H1 (cell line): Measurements from ENCODE around the gene NWD2. TPM values are rescaled to one million over a fixed set of nuclear protein-coding genes. Genes with fewer than 3 reads are reported as not detected.

ENCODE experiments used
- CTCF ChIA-PET: fragments of 300-600 bp; sonication (Branson Sonifier 250); formaldehyde crosslinking; loops from one replicate; lab custom pipeline; 2021; ENCODE audit not compliant: partially characterized antibody; lab: Charles Lee
- POLR2A ChIA-PET: fragments of 300-600 bp; sonication (Branson Sonifier 250); formaldehyde crosslinking; loops from one replicate; lab custom pipeline; 2021; ENCODE audit warnings: inconsistent platforms; ENCODE audit not compliant: partially characterized antibody; lab: Charles Lee
- DNase-seq, 2 experiments: peaks; one replicate each; pipeline versions ENCODE4 v3.0.0 to v3.0.0-alpha.2; 2010 to 2022; ENCODE audit warnings: low spot score in 2 of 2, low read depth in 1 of 2, mixed read lengths in 1 of 2
- FAIRE-seq: peaks from 2 replicates; lab custom pipeline; 2011; peaks lifted over from hg19 to GRCh38; lab: Jason Lieb, UNC
- H2AFZ ChIP-seq: 2 replicates; pipeline ENCODE4 v1.8.1; 2012; ENCODE audit warnings: low read length, inconsistent platforms
- H2AK5ac ChIP-seq: 2 replicates; pipeline ENCODE4 v1.6.1; 2013; ENCODE audit warnings: low read depth, low read length
- H2BK120ac ChIP-seq: replicated peaks from 2 replicates; pipeline ENCODE3; 2013; ENCODE audit warnings: low read depth, low read length, inconsistent platforms
- H2BK12ac ChIP-seq: 2 replicates; pipeline ENCODE4 v1.6.1; 2013; ENCODE audit warnings: low read depth, low read length
- H2BK15ac ChIP-seq: 2 replicates; pipeline ENCODE4 v1.6.1; 2013; ENCODE audit warnings: low read length
- H2BK20ac ChIP-seq: 2 replicates; pipeline ENCODE4 v1.6.1; 2013; ENCODE audit warnings: low read length
- H2BK5ac ChIP-seq: 2 replicates; pipeline ENCODE4 v1.6.1; 2013; ENCODE audit warnings: low read depth, low read length
- H3K14ac ChIP-seq: 2 replicates; pipeline ENCODE4 v1.6.1; 2013; ENCODE audit warnings: inconsistent platforms; ENCODE audit not compliant: insufficient read length
- H3K18ac ChIP-seq: 2 replicates; pipeline ENCODE4 v1.6.1; 2013; ENCODE audit warnings: low read length; ENCODE audit errors: extremely low read depth
- H3K23ac ChIP-seq: 2 replicates; pipeline ENCODE4 v1.6.1; 2013; ENCODE audit warnings: inconsistent platforms; ENCODE audit not compliant: insufficient read length
- H3K23me2 ChIP-seq: 2 replicates; pipeline ENCODE4 v1.6.1; 2013; ENCODE audit warnings: low read depth, low read length
- H3K27ac ChIP-seq: 2 replicates; pipeline ENCODE4 v1.6.1; 2011; ENCODE audit warnings: low read depth, low read length, inconsistent platforms
- H3K27me3 ChIP-seq, 4 experiments: replicated peaks in 1 of 4; 1 replicate in 1 of 4; 2 replicates in 3 of 4; pipeline versions ENCODE4 v1.6.1 to v1.8.1; 2011 to 2013; ENCODE audit warnings: low read length in 3 of 4, mild to moderate bottlenecking in 3 of 4, inconsistent platforms in 2 of 4, mixed read lengths in 2 of 4, moderate library complexity in 1 of 4; ENCODE audit not compliant: control insufficient read depth in 3 of 4, insufficient read depth in 3 of 4; ENCODE audit errors: extremely low read depth in 1 of 4
- H3K36me3 ChIP-seq, 4 experiments: 2 replicates each; pipeline versions ENCODE4 v1.6.1 to v1.8.1; 2011 to 2013; ENCODE audit warnings: mild to moderate bottlenecking in 4 of 4, low read length in 3 of 4, moderate library complexity in 2 of 4, control low read depth in 1 of 4, inconsistent platforms in 1 of 4; ENCODE audit not compliant: insufficient read depth in 4 of 4, control insufficient read depth in 2 of 4
- H3K4ac ChIP-seq: replicated peaks from 2 replicates; pipeline ENCODE3; 2013; ENCODE audit warnings: low read length, low read depth, mixed read lengths, inconsistent platforms; ENCODE audit not compliant: insufficient read length
- H3K4me1 ChIP-seq, 4 experiments: replicated peaks in 1 of 4; 1 replicate in 1 of 4; 2 replicates in 3 of 4; pipeline versions ENCODE4 v1.6.1 to v1.8.1; 2011 to 2013; ENCODE audit warnings: low read length in 3 of 4, inconsistent platforms in 2 of 4, mixed read lengths in 1 of 4; ENCODE audit not compliant: insufficient read depth in 4 of 4, control insufficient read depth in 3 of 4
- H3K4me2 ChIP-seq, 2 experiments: 2 replicates each; pipeline versions ENCODE4 v1.6.1 to v1.8.1; 2011 to 2013; ENCODE audit warnings: low read depth in 2 of 2, low read length in 2 of 2, control low read depth in 1 of 2, inconsistent platforms in 1 of 2, mild to moderate bottlenecking in 1 of 2; ENCODE audit not compliant: insufficient read depth in 1 of 2
- H3K4me3 ChIP-seq, 4 experiments: fragments of 200-600, 300-600 bp in 1 of 4; sonication (generic), shearing (Covaris generic), sonication (Bioruptor Twin) in 1 of 4; 2 replicates each; pipeline versions ENCODE4 v1.5.1 to v1.8.1; 2011 to 2016; ENCODE audit warnings: low read length in 4 of 4, low read depth in 3 of 4, control low read depth in 2 of 4, inconsistent platforms in 2 of 4, mild to moderate bottlenecking in 2 of 4, mixed read lengths in 1 of 4, moderate library complexity in 1 of 4; ENCODE audit not compliant: insufficient read depth in 2 of 4; ENCODE audit errors: extremely low read depth in 1 of 4
- H3K56ac ChIP-seq: replicated peaks from 2 replicates; pipeline ENCODE3; 2013; ENCODE audit warnings: low read depth, mild to moderate bottlenecking, mixed read lengths, low read length, inconsistent platforms; ENCODE audit not compliant: insufficient read length
- H3K79me1 ChIP-seq: 2 replicates; pipeline ENCODE4 v1.6.1; 2013; ENCODE audit warnings: low read depth, low read length, control low read depth
- H3K79me2 ChIP-seq, 2 experiments: 2 replicates each; pipeline versions ENCODE4 v1.6.1 to v1.8.1; 2012 to 2013; ENCODE audit warnings: low read length in 2 of 2, mild to moderate bottlenecking in 2 of 2, inconsistent platforms in 1 of 2; ENCODE audit not compliant: insufficient read depth in 2 of 2, control insufficient read depth in 1 of 2
- H3K9ac ChIP-seq, 4 experiments: replicated peaks in 1 of 4; 1 replicate in 1 of 4; 2 replicates in 3 of 4; pipeline versions ENCODE4 v1.6.1 to v1.8.1; 2011 to 2013; ENCODE audit warnings: low read depth in 3 of 4, low read length in 3 of 4, control low read depth in 2 of 4, mild to moderate bottlenecking in 2 of 4, moderate library complexity in 2 of 4, inconsistent platforms in 1 of 4; ENCODE audit errors: extremely low read depth in 1 of 4
- H3K9me3 ChIP-seq, 2 experiments: 2 replicates each; pipeline versions ENCODE4 v1.6.1 to v1.8.1; 2012 to 2013; ENCODE audit warnings: mild to moderate bottlenecking in 2 of 2, moderate library complexity in 2 of 2, control low read depth in 1 of 2, inconsistent platforms in 1 of 2, low read depth in 1 of 2, low read length in 1 of 2, mixed read lengths in 1 of 2; ENCODE audit not compliant: insufficient read depth in 2 of 2
- H4K20me1 ChIP-seq, 2 experiments: replicated peaks in 1 of 2; 2 replicates each; pipeline versions ENCODE3 to v1.8.1; 2011 to 2013; ENCODE audit warnings: inconsistent platforms in 2 of 2, low read length in 2 of 2, mild to moderate bottlenecking in 1 of 2; ENCODE audit not compliant: insufficient read depth in 2 of 2, control insufficient read depth in 1 of 2
- H4K5ac ChIP-seq: 2 replicates; pipeline ENCODE4 v1.6.1; 2013; ENCODE audit warnings: low read length, low read depth, mixed read lengths, inconsistent platforms; ENCODE audit not compliant: insufficient read length
- H4K8ac ChIP-seq: 2 replicates; pipeline ENCODE4 v1.8.0; 2013; ENCODE audit warnings: mild to moderate bottlenecking, moderate library complexity, low read length, inconsistent platforms; ENCODE audit not compliant: insufficient read depth; ENCODE audit errors: extremely low read depth
- H4K91ac ChIP-seq: replicated peaks from 2 replicates; pipeline ENCODE3; 2013; ENCODE audit warnings: low read length, mixed read lengths, inconsistent platforms; ENCODE audit not compliant: insufficient read length
- BCL11A ChIP-seq, 2 experiments: IDR thresholded peaks; one replicate each; pipeline ENCODE4 v1.6.1; 2011; ENCODE audit warnings: low read depth in 2 of 2, low read length in 2 of 2, mild to moderate bottlenecking in 2 of 2
- BRCA1 ChIP-seq: IDR thresholded peaks from 2 replicates; pipeline ENCODE4 v1.6.1; 2012; ENCODE audit warnings: low read depth, low read length, improper control_type of control experiment
- CEBPB ChIP-seq: IDR thresholded peaks from 2 replicates; pipeline ENCODE4 v1.6.1; 2012; ENCODE audit warnings: low read depth, low read length
- CREB1 ChIP-seq: IDR thresholded peaks from 2 replicates; pipeline ENCODE4 v1.6.1; 2012; ENCODE audit warnings: inconsistent platforms
- KDM1A ChIP-seq: fragments of 200-600, 300-600 bp; sonication (generic); IDR thresholded peaks from 2 replicates; pipeline ENCODE4 v1.7.1; 2016; ENCODE audit warnings: mild to moderate bottlenecking, low read length, borderline replicate concordance
- RNF2 ChIP-seq: fragments of 200-900, 300-1000 bp; sonication (generic); IDR thresholded peaks from 2 replicates; pipeline ENCODE4 v1.7.1; 2016; ENCODE audit warnings: borderline replicate concordance, low read depth, mild to moderate bottlenecking, antibody characterized with exemption, low read length; ENCODE audit not compliant: poor library complexity, severe bottlenecking; ENCODE audit errors: missing control alignments
- RXRA ChIP-seq: IDR thresholded peaks from 2 replicates; pipeline ENCODE4 v1.6.1; 2011; ENCODE audit warnings: low read depth, mild to moderate bottlenecking, low read length, moderate library complexity; ENCODE audit not compliant: insufficient read depth
- TCF12 ChIP-seq: IDR thresholded peaks from 2 replicates; pipeline ENCODE4 v1.6.1; 2011; ENCODE audit warnings: low read depth, mild to moderate bottlenecking, low read length
- WGBS, 2 experiments: shearing (Covaris generic) in 1 of 2; methylation state at CpG; one replicate each; pipeline versions ENCODE4 v1.1.6 to v1.1.7; 2013 to 2015; ENCODE audit warnings: low lambda C conversion rate in 2 of 2, mixed read lengths in 2 of 2, inconsistent platforms in 1 of 2, low coverage in 1 of 2, missing lambda C conversion rate in 1 of 2; ENCODE audit not compliant: insufficient replicate concordance in 2 of 2, insufficient coverage in 1 of 2, insufficient read length in 1 of 2; ENCODE audit errors: extremely low coverage in 1 of 2, missing lambda C conversion rate in 1 of 2; 5-methylcytosine and 5-hydroxymethylcytosine counted together
- polyA plus RNA-seq, 7 experiments: library from polyadenylated mRNA; depleted of rRNA in 3 of 7; stranded (reverse) in 5 of 7; unstranded in 2 of 7; fragments of >200 nt in 5 of 7; fragments of 200-250 nt in 2 of 7; gene quantifications; 1 replicate in 5 of 7; 2 replicates in 1 of 7; 4 replicates in 1 of 7; pipeline versions ENCODE4 v1.2.1 to v1.2.3, GENCODE V29; 2011 to 2013; ENCODE audit warnings: missing spikeins in 2 of 7, mixed read lengths in 2 of 7
- total RNA-seq: library from RNA; stranded (reverse); fragmentation: NEBNext Ultra II Directional; extraction: Animal tissue kit (Norgen Biotek cat#: 25700); gene quantifications from 2 replicates; pipeline ENCODE4 v1.2.1, GENCODE V29; 2021
- TF ChIP-seq, protein P1 (sequence below): IDR thresholded peaks from 2 replicates; pipeline ENCODE4 v1.6.1; 2012; ENCODE audit warnings: low read length, inconsistent platforms
- TF ChIP-seq, protein P2 (sequence below): IDR thresholded peaks from 2 replicates; pipeline ENCODE4 v1.6.1; 2011; ENCODE audit warnings: low read depth, mild to moderate bottlenecking, low read length; ENCODE audit not compliant: insufficient read depth
- TF ChIP-seq, protein P3 (sequence below): IDR thresholded peaks from 2 replicates; pipeline ENCODE4 v1.6.1; 2011; ENCODE audit warnings: low read length, improper control_type of control experiment

The NWD2 gene
- total and polyA plus RNA-seq, 2 of the 8 experiments (the other 6 are each of a cell fraction or from before 2014, with no cell fraction given), result under 0.01 TPM; not detected in 1

DNA sequence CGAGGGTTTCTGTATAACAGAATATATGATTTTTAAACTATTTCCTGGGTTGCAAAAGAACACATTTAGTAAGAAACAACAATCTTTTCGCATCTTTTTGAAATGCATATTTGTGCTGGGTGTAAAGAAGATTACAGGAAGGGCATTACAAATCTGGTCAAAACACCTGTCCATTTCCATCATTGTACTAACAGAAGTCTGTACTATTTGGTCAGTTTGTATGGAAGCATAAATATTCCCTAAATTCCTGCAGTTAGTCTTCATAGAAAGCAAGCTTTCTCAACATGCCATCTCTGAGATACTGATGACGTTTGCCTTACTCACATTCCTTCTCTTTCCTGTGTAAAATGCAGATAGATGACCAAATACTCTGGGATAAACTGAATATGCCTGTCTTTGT is 203.3 kb downstream of the NWD2 start:
- H2BK12ac ChIP-seq, result no peak overlapping the region
- H2AFZ ChIP-seq, result no peak overlapping the region
- H3K4me3 ChIP-seq, result no peak overlapping the region
- no peak overlapping the region for H2BK120ac ChIP-seq
- no peak overlapping the region for H3K4ac ChIP-seq
- H4K20me1 ChIP-seq, result no peaks in the 10 kb centered on the region
- no peak overlapping the region for H3K23ac ChIP-seq
- H4K8ac ChIP-seq, result no peak overlapping the region
- 81% methylated on average over 3 of the region's 3 CpGs; no CpG with 5 or more reads in 1 of the 2 experiments for WGBS, 2 experiments
- no peaks in the 10 kb centered on the region for H3K23me2 ChIP-seq
- H4K5ac ChIP-seq, result no peak overlapping the region
- H3K4me1 ChIP-seq, result no peaks in the 10 kb centered on the region
- H3K14ac ChIP-seq, result no peak overlapping the region
- FAIRE-seq (no peak), DNase-seq (no peak)
- H2BK20ac ChIP-seq, result no peak overlapping the region
- POLR2A ChIA-PET, result no interaction called here
- H3K27ac ChIP-seq, result no peak overlapping the region
- no peak overlapping the region for H4K91ac ChIP-seq
- no peaks in the 10 kb centered on the region for H3K79me1 ChIP-seq
- no peak overlapping the region; a peak in 1 of 7 replicates for H3K9ac ChIP-seq
- no peaks in the 10 kb centered on the region for H3K36me3 ChIP-seq
- CTCF ChIA-PET, result interaction anchor here (1.2 to 1.7 kb wide), 2 partner anchors 14 to 156 kb away, joined by 3 to 6 read pairs; no protein-coding TSS in a partner anchor
- no peak overlapping the region for H3K4me2 ChIP-seq
- H2BK15ac ChIP-seq, result no peak overlapping the region
- no peak overlapping the region for H2BK5ac ChIP-seq
- no peaks in the 10 kb centered on the region for H3K9me3 ChIP-seq
- no peaks in the 10 kb centered on the region for H3K79me2 ChIP-seq
- no peak overlapping the region for H2AK5ac ChIP-seq
- H3K27me3 ChIP-seq, result no peaks in the 10 kb centered on the region
- H3K18ac ChIP-seq, result no peak overlapping the region
- H3K56ac ChIP-seq, result no peak overlapping the region
- TF ChIP-seq, protein P1, sequence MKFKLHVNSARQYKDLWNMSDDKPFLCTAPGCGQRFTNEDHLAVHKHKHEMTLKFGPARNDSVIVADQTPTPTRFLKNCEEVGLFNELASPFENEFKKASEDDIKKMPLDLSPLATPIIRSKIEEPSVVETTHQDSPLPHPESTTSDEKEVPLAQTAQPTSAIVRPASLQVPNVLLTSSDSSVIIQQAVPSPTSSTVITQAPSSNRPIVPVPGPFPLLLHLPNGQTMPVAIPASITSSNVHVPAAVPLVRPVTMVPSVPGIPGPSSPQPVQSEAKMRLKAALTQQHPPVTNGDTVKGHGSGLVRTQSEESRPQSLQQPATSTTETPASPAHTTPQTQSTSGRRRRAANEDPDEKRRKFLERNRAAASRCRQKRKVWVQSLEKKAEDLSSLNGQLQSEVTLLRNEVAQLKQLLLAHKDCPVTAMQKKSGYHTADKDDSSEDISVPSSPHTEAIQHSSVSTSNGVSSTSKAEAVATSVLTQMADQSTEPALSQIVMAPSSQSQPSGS, result no peak
- TF ChIP-seq RXRA (no peak), KDM1A (no peak), TCF12 (no peak), CREB1 (no peak), BCL11A (IDR thresholded peaks at IDR 0.05; ENCODE audit: low read depth in 2 of 2, low read length in 2 of 2) (no peak), RNF2 (no peak), CEBPB (no peak), BRCA1 (no peak)
- TF ChIP-seq, protein P2, sequence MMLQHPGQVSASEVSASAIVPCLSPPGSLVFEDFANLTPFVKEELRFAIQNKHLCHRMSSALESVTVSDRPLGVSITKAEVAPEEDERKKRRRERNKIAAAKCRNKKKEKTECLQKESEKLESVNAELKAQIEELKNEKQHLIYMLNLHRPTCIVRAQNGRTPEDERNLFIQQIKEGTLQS, result no peak
- TF ChIP-seq, protein P3, sequence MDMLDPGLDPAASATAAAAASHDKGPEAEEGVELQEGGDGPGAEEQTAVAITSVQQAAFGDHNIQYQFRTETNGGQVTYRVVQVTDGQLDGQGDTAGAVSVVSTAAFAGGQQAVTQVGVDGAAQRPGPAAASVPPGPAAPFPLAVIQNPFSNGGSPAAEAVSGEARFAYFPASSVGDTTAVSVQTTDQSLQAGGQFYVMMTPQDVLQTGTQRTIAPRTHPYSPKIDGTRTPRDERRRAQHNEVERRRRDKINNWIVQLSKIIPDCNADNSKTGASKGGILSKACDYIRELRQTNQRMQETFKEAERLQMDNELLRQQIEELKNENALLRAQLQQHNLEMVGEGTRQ, result no peak
